ENCODE measurements around the gene ZMIZ1.

- no peak for TF ChIP-seq POLR2AphosphoS5 (IDR thresholded peaks at IDR 0.05; ENCODE audit: low read depth, low read length)
- TF ChIP-seq CTCF (IDR thresholded peaks at IDR 0.05) = no peak
Measured at GRCh38 chr10:79321494-79321882, 252.7 kb downstream of the ZMIZ1 start.
